GM21619 (cell line): ENCODE results near the gene GLYR1.

Source experiments
- ATAC-seq: cut with Tn5 transposase; IDR thresholded peaks from one replicate; pipeline ENCODE4 v1.9.1; 2021; ENCODE audit not compliant: unreplicated experiment

The GLYR1 gene

DNA sequence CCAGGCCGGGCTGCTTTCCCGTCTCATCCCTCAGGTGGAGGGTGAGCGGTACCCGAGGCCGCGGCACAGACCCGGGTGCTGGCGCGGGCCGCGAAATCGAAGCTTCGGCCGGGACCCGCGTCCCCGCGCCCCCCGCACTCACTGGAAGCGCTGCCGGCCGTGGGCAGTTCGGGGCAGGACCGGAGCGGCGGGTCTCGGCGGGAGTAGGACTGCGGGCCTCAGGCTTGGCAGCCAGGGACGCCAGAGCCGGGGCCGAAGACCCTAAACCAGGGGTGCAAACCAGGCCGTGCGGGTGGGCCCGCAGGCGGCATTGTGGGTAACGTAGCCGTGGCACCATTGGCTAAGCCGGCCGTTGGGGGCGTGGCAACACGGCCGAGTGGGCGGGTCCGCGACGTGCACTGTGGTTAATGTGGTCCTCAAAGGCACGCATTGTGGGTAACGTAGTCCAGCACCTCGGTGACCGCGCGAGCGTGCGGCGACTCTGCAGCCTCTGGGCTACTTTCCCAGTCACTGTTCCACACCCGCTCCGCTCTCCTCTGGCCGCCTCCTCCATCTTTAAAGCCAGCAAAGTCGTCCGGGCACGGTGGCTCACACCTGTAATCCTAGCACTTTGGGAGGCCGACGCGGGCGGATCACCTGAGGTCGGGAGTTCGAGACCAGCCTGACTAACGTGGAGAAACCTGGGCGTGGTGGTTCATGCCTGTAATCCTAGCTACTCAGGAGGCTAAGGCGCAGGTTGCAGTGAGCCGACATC is 80.0 kb downstream of the GLYR1 start, which contains the start of gene ZNF500:
ZNF500 (minus strand) TSS at position 288 of the 754 bp plus-strand sequence. CDS start 1,184 bp downstream, outside the sequence.
- ATAC-seq = peak; percentile 84

- no peak for ATAC-seq
These were observed 81.3 kb downstream of the GLYR1 start for GRCh38 chr16:4765511-4766474.

- no peak for ATAC-seq
These were observed 83.3 kb downstream of the GLYR1 start for GRCh38 chr16:4763791-4764190.

GRCh38 chr16:4762205-4762604 is 84.9 kb downstream of the GLYR1 start:
- no peak for ATAC-seq

DNA sequence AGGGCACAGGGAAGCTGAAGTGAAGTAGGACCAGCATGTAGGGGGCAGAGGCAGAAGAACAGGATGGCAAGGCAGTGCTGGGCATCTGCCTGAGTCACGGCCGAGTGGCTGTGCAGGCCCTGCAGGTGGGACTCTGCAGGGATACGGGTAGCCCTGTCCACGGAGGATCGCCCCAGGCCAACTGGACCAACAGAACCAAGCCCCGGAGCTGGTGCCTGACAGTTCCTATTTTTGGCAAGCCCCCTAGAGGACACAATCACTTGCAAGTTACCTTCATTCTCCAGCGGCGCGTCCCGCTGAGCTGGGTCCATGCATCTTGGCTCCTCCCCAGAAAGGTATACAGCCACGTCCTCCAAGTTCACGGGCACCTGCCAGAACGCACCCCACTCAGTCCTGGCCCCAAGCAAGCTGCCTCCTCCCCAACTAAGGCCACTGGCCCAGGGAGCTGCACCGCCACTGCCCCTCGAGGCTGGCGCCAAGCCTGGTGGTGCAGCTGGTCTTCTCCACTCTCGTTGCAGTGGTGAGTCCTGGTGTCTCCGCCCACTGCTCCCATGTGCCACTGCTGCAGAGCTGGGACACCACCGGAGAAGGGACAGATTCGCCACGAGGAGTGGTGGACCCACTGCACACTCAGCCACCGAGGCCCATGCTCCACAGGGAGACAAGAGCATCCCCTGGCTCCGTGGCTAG is 86.7 kb downstream of the GLYR1 start:
- no peak for ATAC-seq

- no peak for ATAC-seq
These were observed 91.4 kb downstream of the GLYR1 start for GRCh38 chr16:4755687-4756086.

GRCh38 chr16:4754865-4755264 is 92.2 kb downstream of the GLYR1 start:
- no peak for ATAC-seq

- no peak for ATAC-seq
These were observed 93.9 kb downstream of the GLYR1 start for GRCh38 chr16:4753227-4753626.
